ENCODE measurements around the gene MCFD2. TPM values are rescaled to one million over a fixed set of nuclear protein-coding genes. Genes with fewer than 3 reads are reported as not detected.
"Not testable (repeated sequence)": the region's sequence is repeated elsewhere in the genome, so short reads cannot be mapped to it uniquely, and the experiment has no call there.

Gene MCFD2
- total and polyA plus RNA-seq, 4 experiments from 2014 or later, result 25.1 to 43.8 (median 34.2) TPM

GRCh38 chr2:46909150-46909549 is 6.5 kb downstream of the MCFD2 start:
- Histone ChIP-seq H3K4me1 (ENCODE audit: insufficient read depth, low read length) (peaks cover 6% of the 10 kb centered on the region), H3K36me3 (ENCODE audit: insufficient read depth, low read length) (peaks cover 38% of the 10 kb centered on the region), H3K27me3 (ENCODE audit: insufficient read depth, low read length) (no peaks in the 10 kb centered on the region), H3K9me3 (ENCODE audit: control insufficient read depth in 1 of 2, low read length in 2 of 2) (no peaks in the 10 kb centered on the region), H3K4me3 (ENCODE audit: low read length in 2 of 2) (no peak overlapping the region), H3K27ac (ENCODE audit: low read depth, low read length) (no peak overlapping the region)
- no peak for DNase-seq
- H3K27me3 Mint-ChIP-seq, result no peaks in the 10 kb centered on the region
- ChIA-PET CTCF (ENCODE audit: partially characterized antibody) (interaction anchor here (0.8 to 1.2 kb wide), 2 partner anchors 10 to 26 kb away, joined by 3 read pairs; no protein-coding TSS in a partner anchor), POLR2A (ENCODE audit: partially characterized antibody) (interaction anchor here (1.0 kb wide), 1 partner anchor 874 kb away, joined by 3 read pairs; the partner anchor contains the start of gene MSH6)
- H3K9me3 Mint-ChIP-seq, result peaks cover 0 to 2% (median 0%) of the 10 kb centered on the region in 8 donors
- peaks cover 41 to 58% of the 10 kb centered on the region in 2 donors for H3K36me3 Mint-ChIP-seq
- H3K27ac Mint-ChIP-seq, result peak overlapping the region in 2 of 7 donors; percentile 17 to 67
- H3K4me3 Mint-ChIP-seq, result no peak overlapping the region
- H3K4me1 Mint-ChIP-seq, result peaks cover 14 to 26% (median 21%) of the 10 kb centered on the region in 4 donors
- intact Hi-C loops (cut with micrococcal nuclease), result no loop called here

DNA sequence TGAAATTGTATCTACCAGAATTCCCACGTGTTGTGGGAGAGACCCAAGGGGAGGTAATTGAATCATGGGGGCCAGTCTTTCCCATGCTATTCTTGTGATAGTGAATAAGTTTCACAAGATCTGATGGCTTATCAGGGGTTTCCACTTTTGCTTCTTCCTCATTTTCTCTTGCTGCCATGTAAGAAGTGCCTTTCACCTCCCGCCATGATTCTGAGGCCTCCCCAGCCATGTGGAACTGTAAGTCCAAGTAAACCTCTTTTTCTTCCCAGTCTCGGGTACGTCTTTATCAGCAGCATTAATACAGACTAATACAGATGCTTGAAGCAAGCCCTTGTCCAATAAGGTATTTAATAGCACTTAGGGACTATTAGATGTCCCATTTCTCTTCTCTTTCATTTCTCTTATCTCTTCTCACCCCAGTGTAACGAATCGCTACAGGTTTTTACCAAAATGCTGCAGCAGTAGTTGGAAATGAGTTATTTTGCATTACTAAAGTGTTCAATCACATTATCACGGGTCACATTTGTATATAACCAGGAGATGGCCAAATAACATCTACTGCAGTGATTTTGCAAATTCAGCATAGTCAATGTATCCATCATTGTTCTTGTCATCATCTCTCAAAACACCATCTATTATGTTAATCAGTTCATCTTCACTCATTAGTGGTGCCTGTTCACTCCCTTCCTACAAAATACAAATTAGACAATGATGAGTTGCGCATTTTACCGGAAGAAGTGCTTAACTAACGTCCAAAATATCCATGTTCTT is 10.5 kb downstream of the MCFD2 start:
- POLR2A ChIA-PET (ENCODE audit: partially characterized antibody); H3K27me3 Mint-ChIP-seq; H3K27ac Mint-ChIP-seq; H3K4me1 Mint-ChIP-seq; intact Hi-C loops (cut with micrococcal nuclease); H3K9me3 Mint-ChIP-seq; H3K9me3 ChIP-seq (ENCODE audit: control insufficient read depth in 1 of 2, low read length in 2 of 2); H3K27ac ChIP-seq (ENCODE audit: low read depth, low read length); H3K4me1 ChIP-seq (ENCODE audit: insufficient read depth, low read length); H3K4me3 ChIP-seq (ENCODE audit: low read length in 2 of 2); DNase-seq; H3K27me3 ChIP-seq (ENCODE audit: insufficient read depth, low read length); H3K4me3 Mint-ChIP-seq; CTCF ChIA-PET (ENCODE audit: partially characterized antibody): not testable (repeated sequence)
- peaks cover 32% of the 10 kb centered on the region for H3K36me3 ChIP-seq (ENCODE audit: insufficient read depth, low read length)
- peaks cover 50 to 67% of the 10 kb centered on the region in 2 donors for H3K36me3 Mint-ChIP-seq

- H3K36me3 Mint-ChIP-seq, result peaks cover 35 to 49% of the 10 kb centered on the region in 2 donors
- H3K27ac ChIP-seq (ENCODE audit: low read depth, low read length); H3K4me1 Mint-ChIP-seq; H3K9me3 ChIP-seq (ENCODE audit: control insufficient read depth in 1 of 2, low read length in 2 of 2); H3K27me3 ChIP-seq (ENCODE audit: insufficient read depth, low read length); H3K4me3 Mint-ChIP-seq; CTCF ChIA-PET (ENCODE audit: partially characterized antibody); DNase-seq; H3K27me3 Mint-ChIP-seq; H3K27ac Mint-ChIP-seq; POLR2A ChIA-PET (ENCODE audit: partially characterized antibody); H3K9me3 Mint-ChIP-seq; intact Hi-C loops (cut with micrococcal nuclease); H3K4me3 ChIP-seq (ENCODE audit: low read length in 2 of 2); H3K4me1 ChIP-seq (ENCODE audit: insufficient read depth, low read length): not testable (repeated sequence)
- H3K36me3 ChIP-seq (ENCODE audit: insufficient read depth, low read length), result peaks cover 18% of the 10 kb centered on the region
Observed at GRCh38 chr2:46902980-46903379, 12.6 kb downstream of the MCFD2 start.

- POLR2A ChIA-PET (ENCODE audit: partially characterized antibody), result no interaction called here
- Mint-ChIP-seq H3K9me3 (no peaks in the 10 kb centered on the region), H3K27me3 (no peaks in the 10 kb centered on the region), H3K4me1 (peaks cover 0 to 2% (median 0%) of the 10 kb centered on the region in 4 donors), H3K4me3 (no peak overlapping the region), H3K27ac (peak overlapping the region in 1 of 7 donors; percentile 58), H3K36me3 (peaks cover 32 to 43% of the 10 kb centered on the region in 2 donors)
- Histone ChIP-seq H3K4me1 (ENCODE audit: insufficient read depth, low read length) (no peaks in the 10 kb centered on the region), H3K9me3 (ENCODE audit: control insufficient read depth in 1 of 2, low read length in 2 of 2) (no peaks in the 10 kb centered on the region), H3K27ac (ENCODE audit: low read depth, low read length) (no peak overlapping the region), H3K27me3 (ENCODE audit: insufficient read depth, low read length) (no peaks in the 10 kb centered on the region), H3K4me3 (ENCODE audit: low read length in 2 of 2) (no peak overlapping the region), H3K36me3 (ENCODE audit: insufficient read depth, low read length) (peaks cover 13% of the 10 kb centered on the region)
- intact Hi-C loops (cut with micrococcal nuclease), result no loop called here
- CTCF ChIA-PET (ENCODE audit: partially characterized antibody), result no interaction called here
- no peak for DNase-seq
Observed at GRCh38 chr2:46902465-46902864, 13.1 kb downstream of the MCFD2 start.

DNA sequence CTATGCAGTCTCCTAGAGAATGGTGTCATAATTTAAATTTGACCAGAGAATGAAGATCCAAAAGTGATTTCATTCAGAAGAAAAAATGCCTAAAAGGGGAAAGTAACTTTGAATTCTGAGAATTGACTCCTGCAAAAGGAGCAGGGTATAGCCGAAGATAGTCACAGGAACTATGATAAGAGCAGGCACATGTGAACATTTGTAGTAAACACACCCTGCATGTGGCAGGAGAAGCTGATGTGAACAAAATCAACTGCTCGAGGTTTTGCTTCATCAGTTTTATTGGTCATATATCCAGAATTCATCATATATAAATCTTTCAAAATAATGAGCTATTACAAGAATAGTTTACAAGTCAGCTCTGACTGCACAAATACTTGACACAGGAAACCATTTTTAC is 14.0 kb downstream of the MCFD2 start:
- Mint-ChIP-seq H3K27ac (no peak overlapping the region), H3K36me3 (peaks cover 26 to 35% of the 10 kb centered on the region in 2 donors), H3K27me3 (no peaks in the 10 kb centered on the region), H3K4me3 (no peak overlapping the region), H3K4me1 (peaks cover 0 to 2% (median 0%) of the 10 kb centered on the region in 4 donors), H3K9me3 (no peaks in the 10 kb centered on the region)
- no peak overlapping the region for H3K27ac ChIP-seq (ENCODE audit: low read depth, low read length)
- H3K4me3 ChIP-seq (ENCODE audit: low read length in 2 of 2), result no peak overlapping the region
- H3K4me1 ChIP-seq (ENCODE audit: insufficient read depth, low read length), result no peaks in the 10 kb centered on the region
- H3K9me3 ChIP-seq (ENCODE audit: control insufficient read depth in 1 of 2, low read length in 2 of 2), result no peaks in the 10 kb centered on the region
- intact Hi-C loops (cut with micrococcal nuclease), result no loop called here
- no peaks in the 10 kb centered on the region for H3K27me3 ChIP-seq (ENCODE audit: insufficient read depth, low read length)
- DNase-seq, result no peak
- CTCF ChIA-PET (ENCODE audit: partially characterized antibody), result interaction anchor here (0.6 kb wide), 1 partner anchor 26 kb away, joined by 3 read pairs; no protein-coding TSS in a partner anchor
- POLR2A ChIA-PET (ENCODE audit: partially characterized antibody), result no interaction called here
- peaks cover 5% of the 10 kb centered on the region for H3K36me3 ChIP-seq (ENCODE audit: insufficient read depth, low read length)

DNA sequence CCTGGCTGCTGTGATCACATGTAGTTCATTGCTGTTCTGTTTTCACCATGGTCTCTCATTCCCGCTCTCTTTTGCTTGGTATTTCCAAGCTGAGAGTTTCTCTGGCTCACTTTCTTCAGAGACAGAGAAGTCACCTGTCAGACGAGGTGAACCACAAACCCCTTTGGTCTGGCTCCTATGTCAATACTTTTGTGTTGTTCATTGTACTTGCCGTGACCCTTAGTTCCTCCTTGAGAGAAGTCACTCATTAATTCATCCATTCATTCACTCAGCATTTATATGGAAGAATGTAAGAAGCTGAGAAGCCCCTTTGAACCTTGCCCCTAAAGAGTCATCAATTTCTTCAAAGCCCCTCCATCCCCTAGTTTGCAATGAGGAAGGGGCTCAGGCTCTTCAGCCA is 15.2 kb downstream of the MCFD2 start:
- no peaks in the 10 kb centered on the region for H3K4me1 ChIP-seq (ENCODE audit: insufficient read depth, low read length)
- Mint-ChIP-seq H3K27me3 (no peaks in the 10 kb centered on the region), H3K4me3 (no peak overlapping the region), H3K4me1 (no peaks in the 10 kb centered on the region), H3K36me3 (peaks cover 18 to 28% of the 10 kb centered on the region in 2 donors), H3K9me3 (no peaks in the 10 kb centered on the region), H3K27ac (no peak overlapping the region)
- no peak overlapping the region for H3K27ac ChIP-seq (ENCODE audit: low read depth, low read length)
- no peaks in the 10 kb centered on the region for H3K27me3 ChIP-seq (ENCODE audit: insufficient read depth, low read length)
- no peak for DNase-seq
- H3K9me3 ChIP-seq (ENCODE audit: control insufficient read depth in 1 of 2, low read length in 2 of 2), result no peaks in the 10 kb centered on the region
- CTCF ChIA-PET (ENCODE audit: partially characterized antibody), result no interaction called here
- H3K4me3 ChIP-seq (ENCODE audit: low read length in 2 of 2), result no peak overlapping the region
- H3K36me3 ChIP-seq (ENCODE audit: insufficient read depth, low read length), result peaks cover 4% of the 10 kb centered on the region
- intact Hi-C loops (cut with micrococcal nuclease), result no loop called here
- POLR2A ChIA-PET (ENCODE audit: partially characterized antibody), result no interaction called here

- H3K27ac Mint-ChIP-seq, result no peak overlapping the region
- Histone ChIP-seq H3K9me3 (ENCODE audit: control insufficient read depth in 1 of 2, low read length in 2 of 2) (no peaks in the 10 kb centered on the region), H3K4me1 (ENCODE audit: insufficient read depth, low read length) (no peaks in the 10 kb centered on the region), H3K4me3 (ENCODE audit: low read length in 2 of 2) (no peak overlapping the region), H3K27ac (ENCODE audit: low read depth, low read length) (no peak overlapping the region), H3K27me3 (ENCODE audit: insufficient read depth, low read length) (no peaks in the 10 kb centered on the region), H3K36me3 (ENCODE audit: insufficient read depth, low read length) (no peaks in the 10 kb centered on the region)
- H3K4me1 Mint-ChIP-seq, result no peaks in the 10 kb centered on the region
- ChIA-PET POLR2A (ENCODE audit: partially characterized antibody) (interaction anchor here (0.7 kb wide), 1 partner anchor 15 kb away, joined by 3 read pairs; no protein-coding TSS in a partner anchor), CTCF (ENCODE audit: partially characterized antibody) (interaction anchor here (0.6 to 1.2 kb wide), 2 partner anchors 12 to 836 kb away, joined by 3 read pairs; no protein-coding TSS in a partner anchor)
- intact Hi-C loops (cut with micrococcal nuclease), result no loop called here
- H3K27me3 Mint-ChIP-seq, result no peaks in the 10 kb centered on the region
- no peak for DNase-seq
- H3K4me3 Mint-ChIP-seq, result no peak overlapping the region
- H3K9me3 Mint-ChIP-seq, result no peaks in the 10 kb centered on the region
- peaks cover 8 to 18% of the 10 kb centered on the region in 2 donors for H3K36me3 Mint-ChIP-seq
Observed at GRCh38 chr2:46899053-46899452, 16.6 kb downstream of the MCFD2 start.

Data from CD4-positive, alpha-beta memory T cell (primary cell).